Measurements from ENCODE around the gene KLHL26. TPM values are rescaled to one million over a fixed set of nuclear protein-coding genes. Genes with fewer than 3 reads are reported as not detected.

Gene KLHL26
- total and polyA plus RNA-seq, 9 donors = 1.6 to 24.0 (median 10.6) TPM

DNA sequence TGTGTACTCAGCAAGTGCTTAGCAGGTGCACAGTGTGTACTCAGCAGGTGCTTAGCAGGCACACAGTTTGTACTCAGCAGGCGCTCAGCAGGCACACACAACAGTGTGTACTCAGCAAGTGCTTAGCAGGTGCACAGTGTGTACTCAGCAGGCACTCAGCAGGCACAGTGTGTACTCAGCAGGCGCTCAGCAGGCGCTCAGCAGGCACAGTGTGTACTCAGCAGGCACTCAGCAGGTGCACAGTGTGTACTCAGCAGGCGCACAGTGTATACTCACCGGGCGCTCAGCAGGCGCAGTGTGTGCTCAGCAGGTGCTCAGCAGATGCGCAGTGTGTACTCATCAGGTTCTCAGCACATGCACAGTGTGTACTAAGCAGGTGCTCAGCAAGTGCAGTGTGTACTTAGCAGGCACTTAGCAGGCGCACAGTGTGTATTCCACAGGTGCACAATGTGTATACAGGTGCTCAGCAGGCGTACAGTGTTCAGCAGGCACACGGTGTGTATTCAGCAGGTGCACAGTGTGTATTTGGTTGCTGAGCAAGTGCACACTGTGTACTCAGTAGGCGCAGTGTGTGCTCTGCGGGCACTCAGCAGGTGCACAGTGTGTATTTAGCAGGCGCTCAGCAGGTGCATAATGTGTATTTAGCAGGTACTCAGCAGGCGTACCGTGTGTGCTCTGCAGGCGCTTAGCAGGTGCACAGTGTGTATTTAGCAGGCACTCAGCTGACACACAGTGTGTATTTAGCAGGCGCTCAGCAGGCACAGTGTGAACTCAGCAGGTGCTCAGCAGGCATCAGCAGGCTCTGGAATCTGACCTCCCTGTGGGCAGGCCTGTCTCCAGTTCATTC is 61.7 kb downstream of the KLHL26 start:
- no peak for DNase-seq
- WGBS, 3 donors = 93 to 95% (median 95%) methylated on average over 18 of the region's 18 CpGs
- intact Hi-C loops (cut with DNase I) = no loop called here

DNA sequence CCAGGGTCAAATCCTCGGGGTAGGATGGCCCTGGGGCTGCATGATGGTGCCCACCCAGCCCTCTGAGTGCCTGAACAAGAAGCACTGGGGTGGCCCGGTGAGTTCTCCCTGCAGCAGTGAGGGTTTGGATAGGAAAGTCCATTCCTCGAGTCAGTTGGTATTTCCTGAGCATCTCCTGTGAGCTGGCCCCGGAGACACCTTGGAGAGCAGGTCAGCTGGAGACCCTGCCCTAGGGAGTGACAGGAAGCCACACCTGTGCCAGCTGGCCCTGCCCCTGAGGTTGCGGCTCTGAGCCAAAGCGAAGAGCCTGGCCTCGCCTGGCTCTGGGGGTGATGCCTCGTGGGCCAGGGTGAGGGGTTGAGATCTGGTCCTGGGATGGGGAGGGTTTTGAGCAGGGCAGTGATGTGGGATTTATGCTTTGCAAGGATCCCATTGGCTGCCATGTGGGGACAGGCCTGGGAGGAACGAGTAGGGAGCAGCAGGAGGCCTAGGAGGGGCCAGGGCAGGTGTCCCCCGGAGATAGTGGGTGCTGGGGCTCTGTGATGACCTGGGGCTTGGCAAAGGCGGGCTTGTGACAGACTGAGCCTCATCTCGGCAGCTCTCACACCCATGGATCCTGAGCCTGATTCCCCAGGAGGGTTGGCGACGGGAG is 62.7 kb downstream of the KLHL26 start:
- intact Hi-C loops (cut with DNase I) = no loop called here
- Histone ChIP-seq H3K27me3 (no peaks in the 10 kb centered on the region), H3K27ac (no peak overlapping the region), H3K4me3 (no peak overlapping the region), H3K36me3 (no peaks in the 10 kb centered on the region), H3K9me3 (no peaks in the 10 kb centered on the region), H3K4me1 (ENCODE audit: insufficient read depth) (peaks cover 7% of the 10 kb centered on the region)
- DNase-seq = no peak
- WGBS, 3 donors = 82 to 88% (median 87%) methylated on average over 9 to 14 of the region's 14 CpGs
- TF ChIP-seq EP300 (IDR thresholded peaks at IDR 0.05) = no peak
- TF ChIP-seq POLR2A (IDR thresholded peaks at IDR 0.05) = no peak
- TF ChIP-seq, protein P1, sequence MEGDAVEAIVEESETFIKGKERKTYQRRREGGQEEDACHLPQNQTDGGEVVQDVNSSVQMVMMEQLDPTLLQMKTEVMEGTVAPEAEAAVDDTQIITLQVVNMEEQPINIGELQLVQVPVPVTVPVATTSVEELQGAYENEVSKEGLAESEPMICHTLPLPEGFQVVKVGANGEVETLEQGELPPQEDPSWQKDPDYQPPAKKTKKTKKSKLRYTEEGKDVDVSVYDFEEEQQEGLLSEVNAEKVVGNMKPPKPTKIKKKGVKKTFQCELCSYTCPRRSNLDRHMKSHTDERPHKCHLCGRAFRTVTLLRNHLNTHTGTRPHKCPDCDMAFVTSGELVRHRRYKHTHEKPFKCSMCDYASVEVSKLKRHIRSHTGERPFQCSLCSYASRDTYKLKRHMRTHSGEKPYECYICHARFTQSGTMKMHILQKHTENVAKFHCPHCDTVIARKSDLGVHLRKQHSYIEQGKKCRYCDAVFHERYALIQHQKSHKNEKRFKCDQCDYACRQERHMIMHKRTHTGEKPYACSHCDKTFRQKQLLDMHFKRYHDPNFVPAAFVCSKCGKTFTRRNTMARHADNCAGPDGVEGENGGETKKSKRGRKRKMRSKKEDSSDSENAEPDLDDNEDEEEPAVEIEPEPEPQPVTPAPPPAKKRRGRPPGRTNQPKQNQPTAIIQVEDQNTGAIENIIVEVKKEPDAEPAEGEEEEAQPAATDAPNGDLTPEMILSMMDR (IDR thresholded peaks at IDR 0.05) = no peak

More for the DNA sequence above, 61.7 kb downstream of the KLHL26 start:
- TF ChIP-seq POLR2A (IDR thresholded peaks at IDR 0.05) (no peak), EP300 (IDR thresholded peaks at IDR 0.05) (no peak)
- TF ChIP-seq, protein P1 (IDR thresholded peaks at IDR 0.05) = no peak
- Histone ChIP-seq H3K27me3 (no peaks in the 10 kb centered on the region), H3K4me3 (no peak overlapping the region), H3K36me3 (no peaks in the 10 kb centered on the region), H3K27ac (no peak overlapping the region), H3K4me1 (ENCODE audit: insufficient read depth) (peaks cover 7% of the 10 kb centered on the region), H3K9me3 (no peaks in the 10 kb centered on the region)

DNA sequence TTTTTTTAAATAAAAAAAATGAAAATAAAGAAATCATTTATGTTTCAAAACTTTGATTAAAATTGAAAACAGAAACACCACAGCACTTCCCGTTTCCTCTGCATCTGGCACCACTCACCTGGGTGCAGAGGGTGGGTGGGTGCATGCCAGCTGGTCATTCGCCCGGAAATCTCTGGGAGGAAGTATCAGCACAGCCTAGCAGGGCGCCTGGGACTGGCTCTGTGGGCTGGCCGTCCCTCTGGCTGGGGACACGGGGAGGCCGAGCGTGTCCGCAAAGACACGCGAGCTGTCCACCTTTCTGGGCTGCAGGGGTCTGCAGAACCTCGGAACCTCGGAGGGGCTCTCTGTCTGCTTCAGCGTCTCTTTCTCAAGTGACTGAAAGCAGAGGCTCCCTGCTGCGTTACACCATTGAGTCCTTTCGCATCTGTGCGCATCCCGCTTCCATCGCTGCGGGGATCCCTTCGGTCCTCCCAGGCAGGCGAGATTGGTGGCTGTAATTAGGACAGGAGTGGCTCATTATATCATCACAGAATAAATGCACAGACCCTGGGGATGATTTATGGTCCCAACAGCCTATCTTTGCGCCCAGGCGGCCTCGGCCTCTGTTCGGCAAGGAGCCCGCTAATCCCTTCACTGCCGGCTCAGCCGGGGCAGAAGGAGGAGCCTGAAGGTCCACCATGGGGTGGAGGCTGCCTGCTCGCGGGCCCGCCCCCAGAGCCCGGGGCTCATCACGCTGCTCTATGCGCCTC is 63.8 kb downstream of the KLHL26 start:
- DNase-seq = peak; percentile 69 to 86 (median 78)
- WGBS, 3 donors = 1 to 2% (median 1%) methylated on average over 30 to 35 of the region's 35 CpGs
- peak overlapping the region; percentile 35 for H3K4me3 ChIP-seq
- intact Hi-C loops (cut with DNase I) = no loop called here
- TF ChIP-seq EP300 (IDR thresholded peaks at IDR 0.05) (no peak), POLR2A (IDR thresholded peaks at IDR 0.05) (no peak)
- TF ChIP-seq, protein P1 (IDR thresholded peaks at IDR 0.05) = no peak
- H3K27ac ChIP-seq = peak overlapping the region in 1 of 2 donors; percentile 62
- H3K36me3 ChIP-seq = no peaks in the 10 kb centered on the region
- H3K27me3 ChIP-seq = no peaks in the 10 kb centered on the region
- no peaks in the 10 kb centered on the region for H3K9me3 ChIP-seq
- peaks cover 7% of the 10 kb centered on the region for H3K4me1 ChIP-seq (ENCODE audit: insufficient read depth)

DNA sequence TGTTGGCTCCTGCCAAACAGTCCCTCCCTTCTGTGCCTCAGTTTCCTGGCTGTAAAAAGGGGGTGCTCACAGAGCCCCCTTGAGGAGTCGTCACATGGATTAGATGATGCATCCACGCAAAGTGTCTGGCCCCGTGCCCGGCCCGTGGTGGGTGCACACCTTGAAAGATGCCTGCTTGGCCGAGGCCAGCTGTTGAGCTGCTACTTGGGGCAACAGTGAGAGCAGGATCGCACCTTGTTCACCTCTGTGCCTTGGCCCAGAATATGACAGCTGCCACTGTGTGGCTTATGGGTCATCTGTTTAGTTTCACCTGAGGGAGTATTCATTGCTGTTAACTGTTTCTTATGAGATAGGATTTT is 64.4 kb downstream of the KLHL26 start:
- peak in 1 of 5 donors; percentile 58 for DNase-seq
- Histone ChIP-seq H3K9me3 (no peaks in the 10 kb centered on the region), H3K36me3 (no peaks in the 10 kb centered on the region), H3K27me3 (no peaks in the 10 kb centered on the region), H3K27ac (peak overlapping the region in 1 of 2 donors; percentile 62), H3K4me3 (peak overlapping the region; percentile 35), H3K4me1 (ENCODE audit: insufficient read depth) (peaks cover 7% of the 10 kb centered on the region)
- intact Hi-C loops (cut with DNase I) = no loop called here
- no peak for TF ChIP-seq POLR2A (IDR thresholded peaks at IDR 0.05)
- TF ChIP-seq, protein P1 (IDR thresholded peaks at IDR 0.05) = no peak
- TF ChIP-seq EP300 (IDR thresholded peaks at IDR 0.05) = no peak
- 7 to 16% (median 12%) methylated on average over 7 of the region's 7 CpGs for WGBS, 3 donors
